ENCODE results near the gene AIFM3. TPM values are rescaled to one million over a fixed set of nuclear protein-coding genes. Genes with fewer than 3 reads are reported as not detected.
"Not testable (repeated sequence)": the region's sequence is repeated elsewhere in the genome, so short reads cannot be mapped to it uniquely, and the experiment has no call there.

The AIFM3 gene
- total and polyA plus RNA-seq, 2 donors (not counting 3 experiments of a cell fraction or from before 2014, with no cell fraction given): 0.15 TPM; not detected in 1

DNA sequence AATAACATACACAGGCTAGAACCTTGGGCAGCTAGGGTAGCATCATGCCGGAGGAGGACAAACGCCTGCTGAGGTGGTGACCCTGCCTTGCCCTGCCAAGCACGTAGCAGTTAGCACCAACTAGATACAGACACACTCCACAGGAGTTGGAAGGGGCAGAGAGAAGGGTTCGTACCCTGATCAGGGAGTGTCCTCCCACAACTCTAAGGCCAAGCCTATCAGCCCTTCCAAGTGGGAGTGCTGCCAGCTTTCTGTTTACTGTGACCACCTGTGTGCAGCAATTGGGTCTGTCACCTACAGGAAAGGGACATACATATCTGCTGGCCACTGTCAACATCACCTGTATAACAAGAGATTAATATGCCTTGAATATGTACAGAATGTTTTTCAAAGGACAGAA lies 36.7 kb downstream of the AIFM3 start:
- Histone ChIP-seq H3K9me3 (replicated peaks; ENCODE audit: control insufficient read depth, insufficient read depth, low read length) (no peaks in the 10 kb centered on the region), H3K36me3 (ENCODE audit: control insufficient read depth in 2 of 2, extremely low read depth in 1 of 2, insufficient read depth in 2 of 2, low read length in 2 of 2) (no peaks in the 10 kb centered on the region), H3K4me3 (replicated peaks in 1 of 3; ENCODE audit: insufficient read depth in 1 of 3, low read depth in 1 of 3, low read length in 3 of 3) (no peak overlapping the region), H3K27ac (ENCODE audit: insufficient read depth, low read depth, low read length) (no peak overlapping the region), H4K20me1 (replicated peaks; ENCODE audit: control insufficient read depth, extremely low read depth, insufficient read depth, low read length) (no peaks in the 10 kb centered on the region), H2AFZ (ENCODE audit: low read depth, low read length) (no peak overlapping the region), H3K9ac (replicated peaks; ENCODE audit: extremely low read depth, insufficient read depth, low read length) (no peak overlapping the region), H3K27me3 (ENCODE audit: control insufficient read depth in 2 of 2, insufficient read depth in 2 of 2, low read length in 2 of 2) (no peaks in the 10 kb centered on the region), H3K4me2 (ENCODE audit: insufficient read depth, low read length) (no peak overlapping the region), H3K4me1 (ENCODE audit: control insufficient read depth, extremely low read depth, insufficient read depth, low read length) (peaks cover 22% of the 10 kb centered on the region), H3K79me2 (ENCODE audit: control insufficient read depth, insufficient read depth, low read length) (peaks cover 20% of the 10 kb centered on the region), H3K9me1 (replicated peaks; ENCODE audit: control insufficient read depth, extremely low read depth, insufficient read depth, low read length) (no peaks in the 10 kb centered on the region)
- FAIRE-seq (no peak), DNase-seq (ENCODE audit: low read depth, low spot score) (no peak)
- TF ChIP-seq POLR2A (IDR thresholded peaks at IDR 0.05; ENCODE audit: low read depth, low read length): no peak
- no peak for TF ChIP-seq POLR2AphosphoS5 (IDR thresholded peaks at IDR 0.05; ENCODE audit: insufficient read depth, low read depth, low read length)
- TF ChIP-seq, protein P1, sequence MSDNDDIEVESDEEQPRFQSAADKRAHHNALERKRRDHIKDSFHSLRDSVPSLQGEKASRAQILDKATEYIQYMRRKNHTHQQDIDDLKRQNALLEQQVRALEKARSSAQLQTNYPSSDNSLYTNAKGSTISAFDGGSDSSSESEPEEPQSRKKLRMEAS (IDR thresholded peaks at IDR 0.05; ENCODE audit: insufficient read depth, insufficient read length): no peak
- TF ChIP-seq JUN (IDR thresholded peaks at IDR 0.05; ENCODE audit: borderline replicate concordance, insufficient read depth, insufficient read length, low read depth): no peak
- TF ChIP-seq FOS (IDR thresholded peaks at IDR 0.05; ENCODE audit: borderline replicate concordance, insufficient read depth, low read length): no peak
- TF ChIP-seq GATA2 (IDR thresholded peaks at IDR 0.05; ENCODE audit: insufficient read depth, insufficient read length, low read depth, low read length): no peak
- TF ChIP-seq, protein P2, sequence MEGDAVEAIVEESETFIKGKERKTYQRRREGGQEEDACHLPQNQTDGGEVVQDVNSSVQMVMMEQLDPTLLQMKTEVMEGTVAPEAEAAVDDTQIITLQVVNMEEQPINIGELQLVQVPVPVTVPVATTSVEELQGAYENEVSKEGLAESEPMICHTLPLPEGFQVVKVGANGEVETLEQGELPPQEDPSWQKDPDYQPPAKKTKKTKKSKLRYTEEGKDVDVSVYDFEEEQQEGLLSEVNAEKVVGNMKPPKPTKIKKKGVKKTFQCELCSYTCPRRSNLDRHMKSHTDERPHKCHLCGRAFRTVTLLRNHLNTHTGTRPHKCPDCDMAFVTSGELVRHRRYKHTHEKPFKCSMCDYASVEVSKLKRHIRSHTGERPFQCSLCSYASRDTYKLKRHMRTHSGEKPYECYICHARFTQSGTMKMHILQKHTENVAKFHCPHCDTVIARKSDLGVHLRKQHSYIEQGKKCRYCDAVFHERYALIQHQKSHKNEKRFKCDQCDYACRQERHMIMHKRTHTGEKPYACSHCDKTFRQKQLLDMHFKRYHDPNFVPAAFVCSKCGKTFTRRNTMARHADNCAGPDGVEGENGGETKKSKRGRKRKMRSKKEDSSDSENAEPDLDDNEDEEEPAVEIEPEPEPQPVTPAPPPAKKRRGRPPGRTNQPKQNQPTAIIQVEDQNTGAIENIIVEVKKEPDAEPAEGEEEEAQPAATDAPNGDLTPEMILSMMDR (IDR thresholded peaks at IDR 0.05; ENCODE audit: extremely low read depth in 1 of 2, insufficient read depth in 1 of 2, low read depth in 1 of 2, low read length in 2 of 2): no peak
- no peak for TF ChIP-seq MYC (IDR thresholded peaks at IDR 0.05; ENCODE audit: low read depth, low read length)
- no peak for TF ChIP-seq EZH2 (IDR thresholded peaks at IDR 0.05; ENCODE audit: borderline replicate concordance, low read depth, low read length, severe bottlenecking)
- BruUV-seq (replicated peaks): no TSS peak
- ChIA-PET POLR2A (interaction anchor here (2.3 kb wide), 1 partner anchor 22 kb away, joined by 10 read pairs; the partner anchor contains the start of gene LZTR1), CTCF (interaction anchor here (0.8 to 0.9 kb wide), 2 partner anchors 9 to 12 kb away, joined by 3 read pairs; partner anchors contain the start of gene P2RX6)
- dilution Hi-C loops (cut with MboI; ENCODE audit: extremely low pct_ligation_motif_present, low sequenced_read_pairs) (no loop called here), intact Hi-C loops (cut with micrococcal nuclease) (loop anchor here (5.0 kb wide), 1 partner anchor 116 kb away; no protein-coding TSS in a partner anchor)

DNA sequence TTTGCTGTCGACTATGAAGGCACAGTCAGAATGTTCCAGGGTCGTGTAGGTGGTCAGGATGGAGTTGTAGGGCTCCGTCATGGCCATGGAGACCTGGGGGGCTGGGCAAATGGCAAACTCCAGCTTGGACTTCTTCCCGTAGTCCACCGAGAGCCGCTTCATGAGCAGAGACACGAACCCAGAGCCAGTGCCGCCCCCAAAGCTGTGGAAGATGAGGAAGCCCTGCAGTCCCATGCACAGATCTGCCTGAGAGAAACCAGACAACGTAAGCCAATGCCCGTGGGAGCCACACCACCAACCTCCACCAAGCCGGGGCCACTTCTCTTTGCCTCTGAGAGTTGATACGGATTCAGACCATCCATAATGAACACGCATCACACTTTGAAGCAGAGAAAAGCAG lies 42.2 kb downstream of the AIFM3 start:
- H3K4me3 ChIP-seq (replicated peaks in 1 of 3; ENCODE audit: insufficient read depth in 1 of 3, low read depth in 1 of 3, low read length in 3 of 3); H3K36me3 ChIP-seq (ENCODE audit: control insufficient read depth in 2 of 2, extremely low read depth in 1 of 2, insufficient read depth in 2 of 2, low read length in 2 of 2); H3K9me3 ChIP-seq (replicated peaks; ENCODE audit: control insufficient read depth, insufficient read depth, low read length); H3K27ac ChIP-seq (ENCODE audit: insufficient read depth, low read depth, low read length); H3K27me3 ChIP-seq (ENCODE audit: control insufficient read depth in 2 of 2, insufficient read depth in 2 of 2, low read length in 2 of 2); H3K79me2 ChIP-seq (ENCODE audit: control insufficient read depth, insufficient read depth, low read length); H2AFZ ChIP-seq (ENCODE audit: low read depth, low read length); dilution Hi-C loops (cut with MboI; ENCODE audit: extremely low pct_ligation_motif_present, low sequenced_read_pairs); DNase-seq (ENCODE audit: low read depth, low spot score); H4K20me1 ChIP-seq (replicated peaks; ENCODE audit: control insufficient read depth, extremely low read depth, insufficient read depth, low read length); H3K4me2 ChIP-seq (ENCODE audit: insufficient read depth, low read length); POLR2A ChIA-PET; FAIRE-seq; intact Hi-C loops (cut with micrococcal nuclease); H3K4me1 ChIP-seq (ENCODE audit: control insufficient read depth, extremely low read depth, insufficient read depth, low read length); H3K9ac ChIP-seq (replicated peaks; ENCODE audit: extremely low read depth, insufficient read depth, low read length); BruUV-seq (replicated peaks); H3K9me1 ChIP-seq (replicated peaks; ENCODE audit: control insufficient read depth, extremely low read depth, insufficient read depth, low read length): not testable (repeated sequence)
- CTCF ChIA-PET: interaction anchor here (1.0 kb wide), 1 partner anchor 123 kb away, joined by 3 read pairs; no protein-coding TSS in a partner anchor

Data from endothelial cell of umbilical vein (primary cell).